HEK293T (cell line): ENCODE data around the gene CACNA1C.

Experiments
- CTCF ChIA-PET: fragments of 350-600 bp; formaldehyde crosslinking; extraction: SDS; loops from one replicate; lab custom pipeline; 2021; ENCODE audit warnings: antibody characterized with exemption, inconsistent platforms; lab: Yijun Ruan, JAX
- POLR2A ChIA-PET: fragments of 350-600 bp; formaldehyde crosslinking; extraction: SDS; loops from one replicate; lab custom pipeline; 2020; ENCODE audit warnings: antibody characterized with exemption, inconsistent platforms; lab: Yijun Ruan, JAX
- DNase-seq: peaks from one replicate; pipeline ENCODE4 v3.0.0; 2012; ENCODE audit warnings: mixed read lengths; ENCODE audit errors: extremely low spot score
- ARNT ChIP-seq: fragments of 450-650 bp; IDR thresholded peaks from 2 replicates; pipeline ENCODE4 v1.6.1; 2017; ENCODE audit warnings: mild to moderate bottlenecking
- BHLHE40 ChIP-seq: fragments of 450-650 bp; IDR thresholded peaks from 2 replicates; pipeline ENCODE4 v1.6.1; 2016; ENCODE audit warnings: mild to moderate bottlenecking, moderate library complexity, borderline replicate concordance
- CTBP1 ChIP-seq: fragments of 450-650 bp; IDR thresholded peaks from 2 replicates; pipeline ENCODE4 v1.6.1; 2016; ENCODE audit warnings: borderline replicate concordance
- ELF4 ChIP-seq: fragments of 450-650 bp; IDR thresholded peaks from 2 replicates; pipeline ENCODE4 v1.6.1; 2017; ENCODE audit warnings: antibody characterized with exemption
- FOXA1 ChIP-seq: fragments of 450-650 bp; IDR thresholded peaks from 2 replicates; pipeline ENCODE4 v1.6.1; 2016; ENCODE audit warnings: mild to moderate bottlenecking
- FOXK2 ChIP-seq: fragments of 450-650 bp; IDR thresholded peaks from 2 replicates; pipeline ENCODE4 v1.6.1; 2016; ENCODE audit warnings: mild to moderate bottlenecking
- FOXM1 ChIP-seq: fragments of 450-650 bp; IDR thresholded peaks from 2 replicates; pipeline ENCODE4 v1.6.1; 2017; ENCODE audit warnings: mild to moderate bottlenecking, borderline replicate concordance
- HDGF ChIP-seq: fragments of 450-650 bp; IDR thresholded peaks from 2 replicates; pipeline ENCODE4 v1.6.1; 2017; ENCODE audit warnings: antibody characterized with exemption, borderline replicate concordance
- L3MBTL2 ChIP-seq: fragments of 450-650 bp; conservative IDR thresholded peaks from 2 replicates; pipeline ENCODE4 v1.6.1; 2016; ENCODE audit warnings: mild to moderate bottlenecking
- LEF1 ChIP-seq: fragments of 450-650 bp; IDR thresholded peaks from 2 replicates; pipeline ENCODE4 v1.6.1; 2017; ENCODE audit warnings: mild to moderate bottlenecking, borderline replicate concordance
- NFRKB ChIP-seq: fragments of 450-650 bp; IDR thresholded peaks from 2 replicates; pipeline ENCODE4 v1.6.1; 2016; ENCODE audit warnings: mild to moderate bottlenecking, moderate library complexity
- SP1 ChIP-seq: fragments of 450-650 bp; IDR thresholded peaks from 2 replicates; pipeline ENCODE4 v1.6.1; 2017
- SUZ12 ChIP-seq: fragments of 450-650 bp; IDR thresholded peaks from 2 replicates; pipeline ENCODE4 v1.6.1; 2016; ENCODE audit warnings: mild to moderate bottlenecking
- TARDBP ChIP-seq: fragments of 450-650 bp; IDR thresholded peaks from 2 replicates; pipeline ENCODE4 v1.6.1; 2016
- ZNF384 ChIP-seq: fragments of 450-650 bp; IDR thresholded peaks from 2 replicates; pipeline ENCODE4 v1.6.1; 2016
- TF ChIP-seq, protein P1 (sequence below): fragments of 450-650 bp; IDR thresholded peaks from 2 replicates; pipeline ENCODE4 v1.6.1; 2016

Gene CACNA1C

DNA sequence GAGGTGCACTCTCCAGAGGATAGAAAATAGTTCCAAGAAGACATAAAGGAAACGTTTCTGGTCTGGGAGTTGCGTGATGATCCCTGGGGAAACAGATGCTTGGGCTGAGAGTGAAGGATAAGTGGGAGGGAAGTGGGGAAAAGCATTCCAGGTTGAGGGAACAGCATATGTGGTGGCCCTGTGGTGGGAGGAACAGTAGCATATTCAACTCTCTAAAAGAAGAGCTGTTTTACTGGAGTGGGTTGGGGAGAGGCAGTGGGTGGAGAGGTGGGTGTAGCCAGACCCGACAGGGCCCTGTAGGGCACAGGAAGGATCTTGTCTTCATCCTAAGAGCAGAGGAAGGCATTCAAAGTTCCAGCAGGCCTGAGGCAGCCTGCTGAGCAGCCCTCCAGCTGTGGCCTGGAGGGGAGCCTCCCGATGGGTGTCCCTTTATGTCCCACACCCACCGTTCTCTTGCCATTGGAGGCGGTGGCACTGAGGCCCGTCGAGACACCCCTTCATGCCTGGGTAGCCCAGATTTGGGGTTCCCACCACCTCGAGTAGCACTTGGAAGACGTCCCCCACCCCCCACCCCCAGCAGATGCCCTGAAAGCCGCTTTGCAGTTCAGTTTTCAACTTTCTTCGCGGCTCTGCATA lies 431.5 kb downstream of the CACNA1C start:
- ChIA-PET POLR2A (no interaction called here), CTCF (no interaction called here)
- TF ChIP-seq FOXA1 (no peak), ARNT (no peak), TARDBP (no peak), LEF1 (no peak), FOXK2 (no peak), SUZ12 (no peak), L3MBTL2 (no peak), ELF4 (no peak), FOXM1 (no peak), SP1 (no peak), HDGF (no peak), CTBP1 (no peak), NFRKB (no peak), BHLHE40 (no peak), ZNF384 (no peak)
- TF ChIP-seq, protein P1, sequence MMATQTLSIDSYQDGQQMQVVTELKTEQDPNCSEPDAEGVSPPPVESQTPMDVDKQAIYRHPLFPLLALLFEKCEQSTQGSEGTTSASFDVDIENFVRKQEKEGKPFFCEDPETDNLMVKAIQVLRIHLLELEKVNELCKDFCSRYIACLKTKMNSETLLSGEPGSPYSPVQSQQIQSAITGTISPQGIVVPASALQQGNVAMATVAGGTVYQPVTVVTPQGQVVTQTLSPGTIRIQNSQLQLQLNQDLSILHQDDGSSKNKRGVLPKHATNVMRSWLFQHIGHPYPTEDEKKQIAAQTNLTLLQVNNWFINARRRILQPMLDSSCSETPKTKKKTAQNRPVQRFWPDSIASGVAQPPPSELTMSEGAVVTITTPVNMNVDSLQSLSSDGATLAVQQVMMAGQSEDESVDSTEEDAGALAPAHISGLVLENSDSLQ: no peak
- no peak for DNase-seq

DNA sequence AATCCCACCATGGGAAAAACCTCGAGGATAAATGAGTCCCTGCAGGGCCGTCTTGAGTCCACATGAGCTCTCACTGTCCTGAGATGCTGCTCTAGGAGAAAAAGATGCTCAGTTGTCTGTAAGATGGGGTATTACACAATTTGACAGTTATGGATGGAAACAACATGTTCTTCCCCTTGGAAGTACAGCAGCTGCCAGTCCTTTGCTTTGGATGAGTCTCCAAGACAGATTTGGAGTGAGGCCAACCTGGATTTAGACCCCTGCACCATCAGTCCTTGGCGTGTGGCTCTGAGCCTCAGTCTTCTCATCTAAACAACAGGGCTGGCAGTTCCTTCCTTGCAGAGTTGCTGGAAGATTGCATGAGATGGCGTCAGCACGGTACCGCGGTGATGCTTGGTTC lies 432.9 kb downstream of the CACNA1C start:
- POLR2A ChIA-PET: no interaction called here
- TF ChIP-seq ELF4: no peak
- no peak for TF ChIP-seq ARNT
- TF ChIP-seq L3MBTL2: no peak
- TF ChIP-seq NFRKB: no peak
- TF ChIP-seq BHLHE40: no peak
- TF ChIP-seq SUZ12: no peak
- TF ChIP-seq FOXK2: no peak
- no peak for TF ChIP-seq FOXA1
- no peak for TF ChIP-seq SP1
- no peak for TF ChIP-seq CTBP1
- TF ChIP-seq, protein P1: no peak
- no peak for TF ChIP-seq LEF1
- no peak for TF ChIP-seq HDGF
- no peak for TF ChIP-seq FOXM1
- no peak for TF ChIP-seq ZNF384
- TF ChIP-seq TARDBP: no peak
- CTCF ChIA-PET: no interaction called here
- DNase-seq: no peak

DNA sequence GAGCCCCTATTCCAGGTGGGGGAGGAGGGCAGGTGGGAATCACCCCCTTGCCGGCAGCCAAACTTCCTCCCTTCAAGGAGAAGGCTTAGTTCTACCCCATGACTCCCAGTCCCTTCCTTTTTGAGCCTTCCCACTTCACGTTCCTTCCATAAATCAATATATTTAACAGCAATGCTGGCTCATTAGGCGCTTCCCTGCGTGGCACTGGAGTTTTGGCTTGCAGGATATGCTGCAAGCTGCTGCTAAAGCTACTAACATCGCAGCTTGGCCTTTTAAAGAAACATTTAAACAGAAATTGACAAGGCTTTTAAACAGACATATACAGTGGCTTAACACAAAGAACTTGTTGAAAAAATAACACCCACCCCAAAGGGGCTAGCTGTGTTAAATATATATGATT lies 434.0 kb downstream of the CACNA1C start:
- POLR2A ChIA-PET: no interaction called here
- CTCF ChIA-PET: no interaction called here
- DNase-seq: no peak
- TF ChIP-seq LEF1: no peak
- TF ChIP-seq NFRKB: no peak
- no peak for TF ChIP-seq L3MBTL2
- no peak for TF ChIP-seq SP1
- TF ChIP-seq SUZ12: no peak
- TF ChIP-seq HDGF: no peak

DNA sequence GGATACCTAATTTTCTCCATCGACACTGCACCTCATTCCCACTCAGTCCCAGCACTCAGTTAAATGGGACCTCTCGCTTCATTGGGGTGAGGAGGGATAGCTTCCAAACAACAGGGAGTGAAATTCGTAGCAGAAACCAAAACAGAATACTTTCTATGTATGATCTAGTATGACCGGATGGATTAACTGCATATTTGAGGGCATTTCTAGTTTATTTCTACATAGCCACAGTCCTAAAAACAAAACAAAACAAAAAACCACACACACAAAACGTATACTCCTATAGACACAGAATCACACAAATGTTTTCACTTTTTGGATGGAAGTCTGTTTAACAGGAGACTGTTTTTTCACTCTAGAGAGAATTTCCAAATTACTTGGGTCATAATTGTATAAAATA lies 434.5 kb downstream of the CACNA1C start:
- POLR2A ChIA-PET: no interaction called here
- no peak for TF ChIP-seq TARDBP
- DNase-seq: no peak
- CTCF ChIA-PET: no interaction called here

DNA sequence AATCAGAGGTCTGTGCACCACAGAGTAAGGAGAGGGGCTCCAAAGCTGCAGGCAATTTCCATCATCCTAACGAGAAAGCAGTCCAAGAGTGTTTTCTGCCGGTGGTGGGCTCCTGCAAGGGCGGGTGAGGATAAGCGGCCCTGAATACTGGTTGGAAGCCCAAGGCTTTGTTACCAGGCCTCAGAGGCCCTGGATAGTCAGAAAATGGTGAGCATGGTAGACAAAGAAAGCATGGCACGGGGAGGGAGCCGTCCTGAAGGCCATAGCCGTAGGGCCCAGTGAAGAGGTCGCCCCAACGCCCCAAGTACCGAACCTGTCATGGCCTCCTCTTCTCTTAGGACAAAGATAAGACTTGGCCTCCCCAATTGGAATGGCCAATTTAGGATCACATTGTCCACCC lies 435.3 kb downstream of the CACNA1C start:
- ChIA-PET CTCF (no interaction called here), POLR2A (no interaction called here)
- no peak for DNase-seq
- TF ChIP-seq HDGF: no peak
- TF ChIP-seq NFRKB: no peak
- TF ChIP-seq ELF4: no peak
- no peak for TF ChIP-seq SP1
- no peak for TF ChIP-seq FOXM1
- TF ChIP-seq FOXA1: no peak

DNA sequence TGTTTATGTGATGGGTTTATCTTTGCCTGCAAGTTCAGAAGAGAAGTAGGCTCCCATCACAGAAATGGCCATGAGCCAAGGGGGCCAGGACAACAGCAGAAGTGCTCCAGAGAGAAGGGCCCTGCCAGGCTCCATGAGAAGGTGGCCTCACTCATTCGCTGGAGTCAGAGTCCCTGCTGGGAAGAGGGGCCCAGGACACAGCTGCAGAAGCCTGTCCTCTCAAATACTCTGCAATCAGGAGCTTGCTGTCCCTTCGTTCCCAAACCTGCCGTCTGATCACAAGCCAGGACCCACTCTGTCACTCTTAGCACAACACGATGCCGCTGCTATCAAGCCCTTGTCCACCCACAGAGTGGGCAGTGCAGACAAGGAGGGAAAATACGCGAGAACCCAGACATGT lies 435.8 kb downstream of the CACNA1C start:
- TF ChIP-seq, protein P1: no peak
- TF ChIP-seq CTBP1: no peak
- TF ChIP-seq LEF1: no peak
- TF ChIP-seq FOXK2: no peak
- TF ChIP-seq L3MBTL2: no peak
- TF ChIP-seq SP1: no peak
- no peak for TF ChIP-seq TARDBP
- no peak for TF ChIP-seq ARNT
- TF ChIP-seq ZNF384: no peak
- TF ChIP-seq BHLHE40: no peak
- no peak for TF ChIP-seq NFRKB
- TF ChIP-seq HDGF: no peak
- TF ChIP-seq SUZ12: no peak
- TF ChIP-seq FOXA1: no peak
- DNase-seq: no peak
- POLR2A ChIA-PET: no interaction called here
- CTCF ChIA-PET: no interaction called here

DNA sequence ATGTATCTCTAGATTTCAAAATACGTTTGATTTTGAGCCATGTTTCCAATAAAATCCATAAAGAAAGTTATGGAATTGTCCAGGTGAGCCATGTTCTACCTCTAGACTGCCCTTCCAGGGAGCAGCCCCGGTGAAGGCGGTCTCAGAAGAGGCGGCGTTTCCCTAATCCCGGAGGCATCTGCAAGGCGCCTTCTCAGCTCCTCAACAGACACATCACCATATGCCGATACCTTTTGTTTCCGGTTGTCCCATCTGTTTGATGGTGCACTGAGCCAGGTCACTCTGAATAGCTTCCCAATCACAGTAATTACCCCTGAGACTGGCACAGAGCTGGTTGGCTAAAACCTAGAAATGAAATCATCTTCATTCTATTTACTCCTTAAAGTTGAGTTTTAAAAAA lies 436.5 kb downstream of the CACNA1C start:
- TF ChIP-seq ZNF384 (no peak), SP1 (no peak), CTBP1 (no peak), LEF1 (no peak), TARDBP (no peak), HDGF (no peak)
- no peak for DNase-seq
- CTCF ChIA-PET: no interaction called here
- POLR2A ChIA-PET: no interaction called here
